ENCODE results near the gene SDK1. TPM values are rescaled to one million over a fixed set of nuclear protein-coding genes. Genes with fewer than 3 reads are reported as not detected.

The SDK1 gene
- total and polyA plus RNA-seq, 12 donors, result 1.0 to 5.3 (median 3.2) TPM

DNA sequence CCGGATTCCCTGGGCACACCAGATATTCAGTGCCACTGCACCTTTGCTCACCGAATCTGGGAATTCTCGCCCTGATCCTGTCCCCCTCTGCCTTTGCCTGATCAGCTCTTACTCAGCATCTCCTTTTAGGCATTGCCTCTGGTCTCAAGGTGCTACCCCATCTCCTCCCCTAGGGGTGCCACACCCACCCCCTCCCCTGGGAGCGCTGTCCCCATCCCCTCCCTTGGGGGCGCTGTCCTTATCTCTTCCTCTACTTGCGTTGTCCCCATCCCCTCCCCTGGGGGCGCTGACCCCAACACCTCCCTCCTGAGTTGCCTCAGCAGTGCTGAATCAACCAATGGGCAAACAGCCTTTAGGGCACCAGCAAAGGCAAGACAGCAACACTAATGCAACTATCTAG, 694.1 kb downstream of the SDK1 start:
- ATAC-seq (no peak), DNase-seq (no peak)
- no peaks in the 10 kb centered on the region for H3K4me1 ChIP-seq
- H3K36me3 ChIP-seq, result no peaks in the 10 kb centered on the region
- TF ChIP-seq, protein P1, sequence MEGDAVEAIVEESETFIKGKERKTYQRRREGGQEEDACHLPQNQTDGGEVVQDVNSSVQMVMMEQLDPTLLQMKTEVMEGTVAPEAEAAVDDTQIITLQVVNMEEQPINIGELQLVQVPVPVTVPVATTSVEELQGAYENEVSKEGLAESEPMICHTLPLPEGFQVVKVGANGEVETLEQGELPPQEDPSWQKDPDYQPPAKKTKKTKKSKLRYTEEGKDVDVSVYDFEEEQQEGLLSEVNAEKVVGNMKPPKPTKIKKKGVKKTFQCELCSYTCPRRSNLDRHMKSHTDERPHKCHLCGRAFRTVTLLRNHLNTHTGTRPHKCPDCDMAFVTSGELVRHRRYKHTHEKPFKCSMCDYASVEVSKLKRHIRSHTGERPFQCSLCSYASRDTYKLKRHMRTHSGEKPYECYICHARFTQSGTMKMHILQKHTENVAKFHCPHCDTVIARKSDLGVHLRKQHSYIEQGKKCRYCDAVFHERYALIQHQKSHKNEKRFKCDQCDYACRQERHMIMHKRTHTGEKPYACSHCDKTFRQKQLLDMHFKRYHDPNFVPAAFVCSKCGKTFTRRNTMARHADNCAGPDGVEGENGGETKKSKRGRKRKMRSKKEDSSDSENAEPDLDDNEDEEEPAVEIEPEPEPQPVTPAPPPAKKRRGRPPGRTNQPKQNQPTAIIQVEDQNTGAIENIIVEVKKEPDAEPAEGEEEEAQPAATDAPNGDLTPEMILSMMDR (IDR thresholded peaks at IDR 0.05), result no peak
- H3K4me3 ChIP-seq, result no peak overlapping the region
- intact Hi-C loops (cut with DNase I), result no loop called here
- H3K27me3 ChIP-seq, result peaks cover 0 to 7% (median 0%) of the 10 kb centered on the region in 7 donors
- H3K9me3 ChIP-seq, result no peaks in the 10 kb centered on the region
- no peak overlapping the region for H3K27ac ChIP-seq
- WGBS, 2 donors, result 61 to 68% methylated on average over 7 of the region's 7 CpGs

DNA sequence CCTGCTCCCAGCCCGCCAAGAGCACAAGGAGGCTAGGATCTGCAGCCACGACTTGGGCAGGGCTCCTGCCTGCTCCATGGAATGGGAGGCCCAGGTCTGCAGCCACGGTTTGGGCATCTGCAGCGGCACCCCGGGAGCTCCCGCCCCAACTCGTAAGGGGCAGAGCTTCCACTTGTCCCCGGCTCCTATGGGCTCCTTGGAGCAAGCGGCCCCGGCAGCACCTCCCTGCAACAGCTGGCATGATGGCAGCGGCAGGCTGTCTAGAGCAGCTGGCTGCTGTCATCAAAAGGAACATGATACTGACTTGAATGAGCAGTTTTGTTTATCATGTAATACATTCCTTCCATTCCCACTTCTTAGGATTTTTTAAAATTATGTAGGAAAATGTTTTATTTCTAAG, 697.0 kb downstream of the SDK1 start:
- DNase-seq (no peak), ATAC-seq (no peak)
- H3K9me3 ChIP-seq, result no peaks in the 10 kb centered on the region
- no peaks in the 10 kb centered on the region for H3K4me1 ChIP-seq
- 64 to 78% methylated on average over 11 of the region's 11 CpGs for WGBS, 2 donors
- no peak overlapping the region for H3K27ac ChIP-seq
- H3K36me3 ChIP-seq, result no peaks in the 10 kb centered on the region
- no peak overlapping the region for H3K4me3 ChIP-seq
- peaks cover 0 to 7% (median 0%) of the 10 kb centered on the region in 7 donors for H3K27me3 ChIP-seq
- TF ChIP-seq, protein P1 (IDR thresholded peaks at IDR 0.05), result no peak
- intact Hi-C loops (cut with DNase I), result no loop called here

DNA sequence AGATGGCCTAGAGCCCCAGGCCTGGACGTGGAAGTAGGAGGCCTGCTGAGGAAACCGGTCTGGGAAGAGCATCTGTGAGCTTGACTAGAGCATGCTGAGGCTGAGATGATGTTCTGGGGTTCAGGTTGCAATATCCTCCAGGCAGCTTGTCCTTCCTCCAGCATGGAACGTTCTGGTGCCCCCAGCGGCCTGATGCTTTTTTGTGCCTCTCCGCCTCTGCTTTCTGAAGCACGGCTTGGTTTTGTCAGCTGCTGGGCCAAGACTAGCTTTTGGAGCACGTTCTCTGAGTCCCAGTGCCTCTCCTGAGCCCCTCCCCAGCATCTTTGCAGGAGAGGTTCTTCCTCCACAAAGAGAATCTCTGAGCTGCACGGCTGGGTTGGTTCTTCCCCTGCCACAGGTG, 699.1 kb downstream of the SDK1 start:
- no peak overlapping the region for H3K4me3 ChIP-seq
- whole genome bisulfite sequencing, 2 donors, result 74 to 77% methylated on average over 8 of the region's 8 CpGs
- ATAC-seq, result no peak
- DNase-seq, result no peak
- TF ChIP-seq, protein P1 (IDR thresholded peaks at IDR 0.05), result no peak
- no peaks in the 10 kb centered on the region for H3K4me1 ChIP-seq
- no peak overlapping the region for H3K27ac ChIP-seq
- no peaks in the 10 kb centered on the region for H3K9me3 ChIP-seq
- intact Hi-C loops (cut with DNase I), result no loop called here
- H3K36me3 ChIP-seq, result no peaks in the 10 kb centered on the region
- H3K27me3 ChIP-seq, result peaks cover 0 to 7% (median 0%) of the 10 kb centered on the region in 7 donors

DNA sequence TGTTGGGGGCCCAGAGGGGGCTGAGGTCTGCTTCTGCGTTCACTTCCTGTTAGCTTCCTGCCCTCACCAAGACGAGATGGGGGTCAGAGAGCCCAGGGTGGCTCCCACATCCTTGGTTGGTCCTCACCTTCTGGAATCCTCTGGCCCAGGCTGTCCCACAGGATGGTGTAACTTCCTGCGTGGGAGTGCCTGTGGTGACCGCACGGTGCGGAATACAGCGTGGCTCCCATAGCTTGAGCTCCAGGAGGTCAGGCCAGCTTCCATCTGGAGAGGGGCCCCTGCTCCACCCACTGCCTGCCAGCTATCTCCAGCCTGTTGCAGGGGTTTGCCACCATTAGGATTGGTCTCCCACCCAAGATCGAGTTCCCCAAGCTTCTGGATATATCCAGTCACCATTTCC, 699.9 kb downstream of the SDK1 start:
- 63 to 80% methylated on average over 8 of the region's 8 CpGs for WGBS, 2 donors
- ATAC-seq, result no peak
- no peak for DNase-seq
- H3K9me3 ChIP-seq, result no peaks in the 10 kb centered on the region
- no peak overlapping the region for H3K27ac ChIP-seq
- TF ChIP-seq, protein P1 (IDR thresholded peaks at IDR 0.05), result no peak
- H3K27me3 ChIP-seq, result peaks cover 0 to 7% (median 0%) of the 10 kb centered on the region in 7 donors
- intact Hi-C loops (cut with DNase I), result no loop called here
- no peaks in the 10 kb centered on the region for H3K36me3 ChIP-seq
- no peak overlapping the region for H3K4me3 ChIP-seq
- no peaks in the 10 kb centered on the region for H3K4me1 ChIP-seq

Data from heart right ventricle (tissue), 16 donors.